OCI-LY1 (cell line): Measurements from ENCODE around the gene CRYBG3.

Experiments used
- H2AFZ ChIP-seq: fragments of 200-600 bp; sonication (generic), shearing (Covaris generic); 2 replicates; pipeline ENCODE4 v1.6.0; 2014; ENCODE audit warnings: antibody characterized with exemption, mild to moderate bottlenecking, low read length
- H3F3A ChIP-seq: fragments of 200-600 bp; sonication (generic), shearing (Covaris generic); 2 replicates; pipeline ENCODE4 v1.6.0; 2014; ENCODE audit warnings: mild to moderate bottlenecking, antibody characterized with exemption, low read length, moderate library complexity; ENCODE audit not compliant: insufficient read depth
- H3K27ac ChIP-seq: fragments of 200-600 bp; sonication (generic); 2 replicates; pipeline ENCODE4 v1.5.1; 2014; ENCODE audit warnings: low read length, mixed run types, mild to moderate bottlenecking, low read depth; ENCODE audit not compliant: poor library complexity, severe bottlenecking
- H3K27me3 ChIP-seq: fragments of 200-600 bp; sonication (generic); 2 replicates; pipeline ENCODE4 v1.6.0; 2014; ENCODE audit warnings: antibody characterized with exemption, mild to moderate bottlenecking, low read length, moderate library complexity; ENCODE audit not compliant: insufficient read depth
- H3K36me3 ChIP-seq: fragments of 200-600 bp; sonication (generic); 2 replicates; pipeline ENCODE4 v1.6.1; 2014; ENCODE audit warnings: mild to moderate bottlenecking, antibody characterized with exemption, low read length, moderate library complexity, mixed read lengths; ENCODE audit not compliant: insufficient read depth
- H3K4me1 ChIP-seq: fragments of 200-600 bp; sonication (generic); 2 replicates; pipeline ENCODE4 v1.5.1; 2014; ENCODE audit warnings: mild to moderate bottlenecking, low read length, moderate library complexity; ENCODE audit not compliant: insufficient read depth, severe bottlenecking
- H3K4me2 ChIP-seq: fragments of 200-600 bp; sonication (generic), shearing (Covaris generic); 2 replicates; pipeline ENCODE4 v1.6.1; 2014; ENCODE audit warnings: low read length
- H3K4me3 ChIP-seq: fragments of 200-600 bp; sonication (generic); 2 replicates; pipeline ENCODE4 v1.5.1; 2014; ENCODE audit warnings: low read length, low read depth, mild to moderate bottlenecking, mixed read lengths; ENCODE audit not compliant: poor library complexity, severe bottlenecking
- H3K79me2 ChIP-seq: fragments of 200-600 bp; shearing (Covaris generic); 2 replicates; pipeline ENCODE4 v1.6.1; 2016; ENCODE audit warnings: mixed run types, low read length, mixed read lengths; ENCODE audit not compliant: insufficient read depth
- H3K9ac ChIP-seq: fragments of 200-600 bp; sonication (generic), shearing (Covaris generic); 2 replicates; pipeline ENCODE4 v1.6.1; 2014; ENCODE audit warnings: mild to moderate bottlenecking, low read length, mixed read lengths
- H3K9me2 ChIP-seq: fragments of 200-600 bp; sonication (generic), shearing (Covaris generic); 2 replicates; pipeline ENCODE4 v1.6.1; 2014; ENCODE audit warnings: low read depth, mild to moderate bottlenecking, low read length, mixed read lengths
- H3K9me3 ChIP-seq: fragments of 200-600 bp; shearing (Covaris generic); 2 replicates; pipeline ENCODE4 v1.6.1; 2014; ENCODE audit warnings: low read length, mixed read lengths
- H4K20me1 ChIP-seq: fragments of 200-600 bp; sonication (generic), shearing (Covaris generic); 2 replicates; pipeline ENCODE4 v1.6.0; 2016; ENCODE audit warnings: mild to moderate bottlenecking, low read length; ENCODE audit not compliant: insufficient read depth
- CTCF ChIP-seq: fragments of 200-600 bp; sonication (generic), shearing (Covaris generic); IDR thresholded peaks from 2 replicates; pipeline ENCODE4 v1.5.1; 2017; ENCODE audit warnings: mild to moderate bottlenecking, antibody characterized with exemption, low read length, moderate library complexity, mixed read lengths
- EZH2 ChIP-seq: fragments of 200-600 bp; sonication (generic), shearing (Covaris generic); IDR thresholded peaks from 2 replicates; pipeline ENCODE4 v1.8.0; 2017; ENCODE audit warnings: borderline replicate concordance, mixed run types, mild to moderate bottlenecking, antibody characterized with exemption, low read length, moderate library complexity, mixed read lengths

CRYBG3 gene

GRCh38 chr3:97937205-97937604, 115.4 kb downstream of the CRYBG3 start:
- no peaks in the 10 kb centered on the region for H3K79me2 ChIP-seq
- H3K9me3 ChIP-seq, result no peaks in the 10 kb centered on the region
- no peak overlapping the region for H3K9ac ChIP-seq
- no peak overlapping the region for H2AFZ ChIP-seq
- H3K9me2 ChIP-seq, result no peaks in the 10 kb centered on the region
- no peak overlapping the region for H3K27ac ChIP-seq
- no peak overlapping the region for H3K4me3 ChIP-seq
- no peaks in the 10 kb centered on the region for H3K27me3 ChIP-seq
- no peaks in the 10 kb centered on the region for H3K4me1 ChIP-seq
- no peaks in the 10 kb centered on the region for H3F3A ChIP-seq
- no peak overlapping the region for H3K4me2 ChIP-seq
- no peak for TF ChIP-seq EZH2
- TF ChIP-seq CTCF, result no peak
- H3K36me3 ChIP-seq, result peaks cover 2% of the 10 kb centered on the region; the same call in 1 of the 2 replicates
- H4K20me1 ChIP-seq, result no peaks in the 10 kb centered on the region

GRCh38 chr3:97938444-97938843, 116.6 kb downstream of the CRYBG3 start:
- no peaks in the 10 kb centered on the region for H3F3A ChIP-seq
- no peaks in the 10 kb centered on the region for H4K20me1 ChIP-seq
- no peak for TF ChIP-seq CTCF
- no peak for TF ChIP-seq EZH2

GRCh38 chr3:97939401-97939800, 117.6 kb downstream of the CRYBG3 start:
- no peaks in the 10 kb centered on the region for H3K9me3 ChIP-seq
- H3K27me3 ChIP-seq, result no peaks in the 10 kb centered on the region
- no peaks in the 10 kb centered on the region for H3F3A ChIP-seq
- peaks cover 22% of the 10 kb centered on the region; the same call in 1 of the 2 replicates for H3K36me3 ChIP-seq
- TF ChIP-seq CTCF (no peak), EZH2 (no peak)
- no peaks in the 10 kb centered on the region for H3K4me1 ChIP-seq
- no peak overlapping the region for H3K4me3 ChIP-seq
- no peak overlapping the region for H3K9ac ChIP-seq
- no peaks in the 10 kb centered on the region for H3K9me2 ChIP-seq
- H3K79me2 ChIP-seq, result no peaks in the 10 kb centered on the region
- no peak overlapping the region for H2AFZ ChIP-seq
- H3K4me2 ChIP-seq, result no peak overlapping the region
- no peak overlapping the region for H3K27ac ChIP-seq
- H4K20me1 ChIP-seq, result no peaks in the 10 kb centered on the region

More at GRCh38 chr3:97938444-97938843, 116.6 kb downstream of the CRYBG3 start:
- H3K4me1 ChIP-seq, result no peaks in the 10 kb centered on the region
- H3K4me2 ChIP-seq, result no peak overlapping the region
- H2AFZ ChIP-seq, result no peak overlapping the region
- no peak overlapping the region for H3K9ac ChIP-seq
- H3K27me3 ChIP-seq, result no peaks in the 10 kb centered on the region
- H3K36me3 ChIP-seq, result peaks cover 14% of the 10 kb centered on the region; the same call in 1 of the 2 replicates
- H3K79me2 ChIP-seq, result no peaks in the 10 kb centered on the region
- H3K27ac ChIP-seq, result no peak overlapping the region
- no peaks in the 10 kb centered on the region for H3K9me2 ChIP-seq
- no peak overlapping the region for H3K4me3 ChIP-seq
- H3K9me3 ChIP-seq, result no peaks in the 10 kb centered on the region
